Ramos (cell line): ENCODE data around the gene KIAA0753.

Experiments used
- in situ Hi-C: fragments of 300-500 bp; cut with MboI; formaldehyde crosslinking; loops from one replicate; pipeline ENCODE4 v1.14.3; 2022; ENCODE audit warnings: low sequenced_read_pairs; ENCODE audit not compliant: unreplicated experiment

The KIAA0753 gene

DNA sequence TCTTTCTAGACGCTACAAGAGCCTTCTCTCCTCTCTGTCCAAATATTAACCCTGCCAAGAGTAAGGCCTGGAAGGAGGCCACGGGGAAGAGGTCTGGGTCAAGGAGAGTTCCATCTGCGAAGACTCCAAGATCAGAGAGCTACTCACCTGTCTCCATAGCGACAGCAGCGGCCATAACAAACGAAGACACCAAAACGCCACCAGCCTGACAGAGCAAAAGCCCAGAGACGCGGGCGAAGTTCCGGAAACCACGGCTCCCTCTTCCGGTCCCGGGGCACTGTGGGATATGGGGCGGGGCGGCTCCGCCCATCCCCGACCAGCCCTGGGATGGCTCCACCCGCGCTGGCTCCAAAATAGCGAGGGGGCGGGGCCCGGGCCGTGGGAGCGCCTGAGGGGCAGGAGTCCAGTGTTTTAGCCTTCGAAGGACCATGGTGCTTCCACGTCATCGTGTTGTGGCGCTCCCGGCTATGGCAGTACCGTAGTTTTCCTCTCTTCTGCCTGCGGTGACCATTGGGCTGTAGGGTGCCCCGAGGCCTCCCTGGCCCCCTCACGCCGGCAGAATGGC, 10.9 kb upstream of the KIAA0753 start, which contains the start of the genes C17orf100 and MED31:
Gene C17orf100 (plus strand): TSS at position 409 of the 565 bp plus-strand sequence. CDS start 152 bp downstream, at position 561.
Gene MED31 (minus strand): TSS at position 252 of the 565 bp plus-strand sequence. CDS start 77 bp downstream, at position 175.
- in situ Hi-C loops = loop anchor here (25.0 kb wide), 1 partner anchor 361 kb away; the partner anchor contains the start of genes BCL6B and RNASEK

DNA sequence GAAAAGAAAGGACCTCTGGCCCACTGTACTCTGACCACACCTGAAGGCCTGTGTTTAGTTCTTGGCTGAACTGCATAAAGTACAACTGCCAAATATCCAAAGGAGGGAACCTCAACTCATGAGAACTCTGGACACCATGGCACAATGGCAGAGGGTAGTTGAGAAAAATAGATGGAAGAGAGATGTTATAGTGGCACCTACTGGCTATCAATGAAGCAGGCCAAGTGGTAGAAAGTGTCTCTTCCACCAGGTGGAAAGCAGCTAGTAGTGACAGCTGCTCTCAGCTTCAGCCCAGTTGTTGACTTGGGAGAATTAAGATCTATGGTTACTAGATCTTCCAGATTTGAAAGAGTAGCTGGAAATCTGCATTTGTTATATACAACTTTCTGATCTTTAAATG, 7.7 kb upstream of the KIAA0753 start:
- in situ Hi-C loops = no loop called here

DNA sequence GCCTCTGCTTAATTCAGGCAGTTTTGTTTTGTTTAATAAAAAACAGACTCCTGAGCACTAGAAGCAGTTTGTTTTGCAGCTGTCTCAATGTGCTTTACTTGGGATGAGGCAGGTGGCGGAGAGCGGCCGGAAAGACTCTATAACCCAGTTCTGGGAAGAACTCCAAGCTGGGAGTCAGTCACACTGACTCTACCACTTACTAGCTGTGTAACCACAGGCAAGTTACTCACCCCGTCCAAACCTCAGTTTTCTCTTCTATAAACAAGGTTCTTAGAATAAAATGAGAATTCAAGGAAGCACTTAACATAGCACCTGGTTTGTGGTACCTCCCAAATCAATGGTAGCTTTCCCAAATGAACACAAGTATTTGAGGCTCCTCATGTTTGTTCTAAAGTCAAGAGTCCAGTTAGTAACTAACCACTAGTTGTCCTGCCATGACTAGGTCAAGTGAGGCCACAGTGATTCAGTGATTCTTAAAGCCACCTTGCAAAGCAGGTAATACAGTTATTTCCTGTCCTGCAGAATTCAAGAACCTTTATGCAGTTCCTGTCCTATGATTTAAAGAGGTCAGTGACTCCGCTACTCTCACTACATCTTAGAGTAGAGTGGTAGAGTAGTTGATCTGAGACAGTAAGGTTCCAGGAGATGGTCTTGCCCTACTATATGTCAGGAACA, 3.1 kb upstream of the KIAA0753 start:
- in situ Hi-C loops = no loop called here

DNA sequence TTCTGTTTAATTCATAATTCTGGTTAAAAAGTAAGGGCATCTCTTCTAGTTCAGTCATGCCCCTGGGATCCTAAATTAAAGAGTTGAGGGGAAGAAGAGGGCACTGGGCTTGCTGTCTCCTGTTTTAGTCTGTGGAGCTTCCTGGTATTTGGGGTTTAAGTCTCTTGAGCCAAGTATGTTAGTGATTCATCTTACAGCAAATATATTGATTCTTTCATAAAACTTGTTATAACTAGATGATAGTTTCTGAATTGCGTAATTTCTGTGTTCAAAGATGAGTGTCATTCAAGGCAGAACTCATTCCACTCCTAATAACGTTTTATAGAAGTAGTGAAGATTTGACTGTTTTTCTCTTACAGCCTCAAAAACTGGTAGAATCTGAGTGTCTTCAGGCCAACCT, 2.1 kb upstream of the KIAA0753 start:
- in situ Hi-C loops = no loop called here

DNA sequence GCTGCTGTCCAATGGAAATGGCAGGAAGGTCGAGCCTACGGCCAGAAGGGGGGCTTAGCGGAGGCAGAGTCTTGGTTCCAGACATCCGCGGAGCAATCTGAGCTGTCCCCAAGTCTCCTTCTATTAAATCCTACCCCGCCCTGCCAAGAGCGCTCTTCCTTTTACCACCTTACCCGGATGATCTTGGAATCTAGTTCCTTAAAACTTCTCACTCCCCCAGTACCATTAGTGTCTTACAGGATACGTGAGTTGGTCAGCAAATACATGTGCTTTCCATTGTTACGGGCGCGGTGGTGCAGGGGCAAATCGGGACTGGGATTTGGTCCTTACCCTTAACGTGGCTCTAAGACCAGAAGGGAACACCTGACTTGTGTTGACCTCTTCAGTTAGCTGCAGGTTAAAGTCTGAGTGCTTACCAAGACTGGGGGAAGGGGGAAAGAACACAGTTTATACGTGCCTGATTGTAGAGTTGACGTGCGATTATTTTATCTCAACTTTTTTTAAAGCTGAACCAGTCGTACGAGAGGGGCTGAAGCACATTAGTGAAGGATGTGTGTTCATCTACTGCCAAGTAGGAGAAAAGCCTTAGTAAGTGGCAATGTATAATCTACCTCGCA, 844 bp upstream of the KIAA0753 start:
- in situ Hi-C loops = no loop called here

DNA sequence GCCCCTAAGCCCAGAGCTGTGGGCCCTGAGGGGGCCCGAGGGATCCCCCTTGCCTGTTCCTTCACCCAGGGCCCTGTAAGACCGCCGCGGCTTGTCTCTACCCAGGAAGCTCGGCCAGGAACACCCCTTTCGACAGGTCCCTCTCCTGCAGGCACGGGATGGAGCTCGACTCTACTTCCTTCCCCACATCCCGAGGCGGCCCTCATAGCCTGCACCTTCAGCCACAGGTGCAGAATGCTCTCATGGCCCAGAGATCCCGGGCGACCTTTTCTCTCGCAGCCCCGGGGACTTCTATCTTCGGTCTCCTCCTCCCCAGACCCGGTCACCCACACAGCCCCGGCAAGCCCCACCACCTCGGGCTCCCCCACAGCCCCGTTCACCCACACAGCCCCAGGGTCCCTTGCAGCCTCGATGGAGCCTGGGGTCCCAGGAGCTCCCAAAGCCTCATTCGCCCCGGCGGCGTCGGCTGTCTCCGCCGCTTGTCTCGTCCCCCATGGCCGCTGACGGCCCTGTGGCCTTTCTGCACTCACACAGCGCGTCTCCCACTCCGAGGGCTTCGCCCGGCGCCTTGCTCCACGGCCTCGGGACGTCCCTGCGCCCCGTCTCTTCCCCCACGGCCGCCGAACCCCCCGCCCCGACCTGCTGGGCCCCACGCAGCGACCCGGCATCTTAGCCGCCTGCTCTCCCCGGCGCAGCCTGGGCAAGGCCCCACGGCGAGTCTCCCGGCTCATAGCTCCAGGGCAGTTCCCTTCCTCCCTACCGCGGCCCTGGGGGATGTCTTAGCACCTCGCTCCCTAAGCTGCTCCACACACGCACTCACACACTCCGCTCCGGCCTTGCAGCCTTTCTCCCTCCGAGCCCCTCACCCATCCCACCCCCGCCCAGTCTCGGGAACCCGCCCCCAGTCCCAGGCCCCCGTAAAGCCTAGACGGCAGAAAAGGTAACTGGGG, 650 bp downstream of the KIAA0753 start:
- in situ Hi-C loops = no loop called here

DNA sequence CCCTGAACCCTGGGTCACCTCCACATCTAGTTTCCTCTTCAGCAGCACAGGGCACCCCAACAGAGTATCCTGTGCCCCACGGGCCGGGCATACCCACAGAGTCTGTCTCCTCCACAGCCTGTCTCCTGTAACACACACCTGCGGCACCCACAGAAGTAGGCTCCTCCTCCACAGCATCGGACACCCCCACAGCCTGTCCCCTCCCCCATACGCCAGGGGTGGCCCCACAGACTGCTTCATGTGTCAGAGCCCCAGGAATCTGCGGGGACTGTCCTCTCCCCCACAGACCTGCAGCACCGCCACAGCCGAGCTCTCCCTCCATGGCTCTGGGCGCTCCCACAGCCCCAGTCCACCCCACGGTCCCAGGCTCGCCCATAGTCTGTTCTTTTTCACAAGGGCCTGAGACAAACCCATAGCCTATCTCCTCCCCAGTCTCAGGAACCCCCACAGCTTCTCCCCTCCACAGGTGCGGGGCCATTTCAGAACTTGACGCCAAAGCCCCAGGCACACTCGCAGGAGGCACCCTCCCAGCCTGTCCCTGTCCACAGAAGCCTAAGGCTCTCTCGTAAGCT, 1.4 kb downstream of the KIAA0753 start:
- in situ Hi-C loops = no loop called here

DNA sequence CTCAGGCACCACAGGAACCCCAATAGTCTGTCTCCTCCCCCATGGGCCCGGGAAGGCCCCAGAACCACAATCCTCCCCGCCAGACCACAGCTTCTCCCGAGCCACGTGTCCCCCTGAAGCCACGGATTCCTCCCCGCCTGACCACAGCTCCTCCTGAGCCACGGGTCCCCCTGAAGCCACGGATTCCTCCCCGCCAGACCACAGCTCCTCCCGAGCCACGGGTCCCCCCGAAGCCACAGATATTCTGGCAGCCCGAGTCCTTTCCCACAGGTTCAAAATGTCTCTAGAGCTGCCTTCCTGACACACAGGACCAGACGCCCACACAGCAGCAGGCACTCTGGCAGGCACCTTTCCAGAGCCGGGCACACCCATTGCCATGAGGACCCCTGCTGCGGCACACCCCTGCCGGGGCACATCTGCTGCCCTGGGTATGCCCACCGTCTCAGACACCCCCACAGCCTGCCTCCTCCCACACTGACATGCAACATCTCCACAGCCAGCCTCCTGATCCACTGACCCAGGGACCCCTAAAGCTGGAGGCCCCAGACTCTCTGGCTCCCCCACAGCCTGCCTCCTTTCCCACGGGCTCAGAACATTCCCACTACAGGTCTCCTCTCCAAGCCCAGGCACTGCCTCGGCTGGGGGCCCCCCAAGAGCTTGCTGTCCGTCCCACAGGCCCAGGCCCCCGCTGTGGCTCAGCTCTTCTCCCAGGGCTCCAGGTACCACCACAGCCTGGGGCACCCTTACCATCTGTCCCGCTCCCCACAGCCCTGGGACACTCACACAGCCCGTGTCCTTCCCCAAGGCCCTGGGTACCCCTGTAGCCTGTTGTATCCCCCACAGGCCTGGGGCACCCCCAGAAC, 2.2 kb downstream of the KIAA0753 start:
- in situ Hi-C loops = no loop called here

DNA sequence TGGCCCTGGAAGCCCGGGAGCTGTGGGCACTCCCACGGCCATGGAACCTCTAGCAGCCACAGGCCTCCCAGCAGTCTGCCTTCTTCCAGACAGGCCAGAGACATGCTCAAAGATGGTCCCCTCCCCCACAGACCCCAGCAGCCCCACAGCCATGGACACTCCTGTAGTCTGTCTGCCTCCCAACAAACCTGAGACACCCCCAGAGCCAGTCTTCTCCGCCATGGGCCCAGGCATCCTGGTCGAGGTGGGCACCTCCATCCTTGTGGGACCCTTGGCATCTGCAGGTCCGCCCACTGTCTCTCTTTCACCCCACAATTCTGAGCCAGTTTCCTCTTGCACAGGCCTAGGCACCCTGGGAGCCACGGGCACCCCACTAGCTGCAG, 3.1 kb downstream of the KIAA0753 start:
- in situ Hi-C loops = no loop called here

DNA sequence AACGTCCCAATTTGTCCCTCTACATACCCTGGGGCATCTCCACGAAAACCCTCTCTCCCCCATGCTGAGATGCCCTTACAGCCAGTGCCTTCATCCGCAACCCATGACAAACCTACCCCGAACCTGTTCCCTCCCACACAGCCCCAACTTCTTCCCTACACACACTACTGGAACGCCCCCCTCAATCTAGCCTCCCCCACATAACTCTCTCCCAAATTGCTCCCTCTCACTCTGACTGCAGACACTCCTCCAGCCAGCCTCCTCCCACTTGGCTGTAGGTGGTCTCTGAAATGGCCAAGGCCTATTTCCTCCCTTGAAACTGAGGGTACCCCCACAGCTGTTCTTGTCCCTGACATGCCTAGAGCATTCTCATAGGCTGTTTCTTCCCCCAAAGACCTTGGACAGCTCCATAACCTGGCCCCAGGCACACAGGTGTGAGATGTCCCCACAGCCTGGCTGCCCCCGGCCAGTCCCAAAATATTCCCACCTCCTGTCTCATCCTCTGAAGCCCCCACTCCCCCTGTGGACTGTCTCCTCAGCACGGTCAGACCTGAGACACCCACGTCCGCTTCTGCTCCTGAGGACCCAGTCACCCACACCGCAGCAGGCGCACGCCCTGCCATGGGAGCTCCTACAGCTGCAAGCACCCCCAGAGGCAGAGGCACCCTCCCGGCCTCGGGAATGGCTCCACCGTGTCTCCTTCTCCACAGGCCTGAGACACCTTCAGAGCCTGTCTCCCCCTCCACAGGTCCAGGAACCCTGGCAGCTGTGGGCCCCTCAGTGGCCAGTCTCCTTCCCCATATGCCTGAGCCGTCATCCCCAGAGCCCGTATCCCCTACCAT, 3.7 kb downstream of the KIAA0753 start:
- in situ Hi-C loops = no loop called here

DNA sequence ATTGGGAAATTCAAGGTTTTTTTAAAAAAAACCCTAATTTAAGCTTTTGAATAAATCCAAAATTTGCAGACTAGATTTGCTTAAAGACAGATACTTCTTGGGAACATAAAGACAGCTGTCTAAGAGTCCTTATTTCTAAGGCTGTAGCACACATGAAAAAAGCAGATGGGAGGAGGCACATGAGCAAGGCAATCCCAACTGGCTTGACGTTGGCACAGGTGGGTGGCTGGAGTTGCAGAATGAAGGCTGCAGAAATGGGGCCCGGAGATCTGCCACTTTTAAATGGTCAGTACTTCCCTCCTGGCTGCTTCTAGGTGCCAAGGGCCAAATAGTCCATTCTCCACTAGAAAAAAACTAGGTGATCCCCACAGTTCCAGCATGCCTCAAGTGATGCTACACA, 4.4 kb downstream of the KIAA0753 start:
- in situ Hi-C loops = no loop called here

DNA sequence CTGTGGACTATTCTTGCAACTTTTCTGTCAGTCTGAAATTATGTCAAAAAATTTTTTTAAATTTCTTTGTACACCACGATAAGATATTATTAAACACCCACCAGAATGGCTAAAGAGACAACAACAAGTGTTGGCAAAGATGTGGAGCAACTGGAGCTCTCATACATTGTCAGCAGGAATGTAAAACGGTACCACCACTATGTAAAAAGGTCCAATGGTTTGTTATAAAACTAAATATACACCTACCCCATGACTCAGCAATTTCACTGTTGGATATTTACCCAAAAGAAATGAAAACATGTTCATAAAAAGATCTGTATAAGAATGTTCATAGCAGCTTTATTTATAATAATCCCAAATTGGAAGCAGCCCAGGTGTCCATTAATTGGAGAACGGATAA, 7.2 kb downstream of the KIAA0753 start:
- in situ Hi-C loops = no loop called here

DNA sequence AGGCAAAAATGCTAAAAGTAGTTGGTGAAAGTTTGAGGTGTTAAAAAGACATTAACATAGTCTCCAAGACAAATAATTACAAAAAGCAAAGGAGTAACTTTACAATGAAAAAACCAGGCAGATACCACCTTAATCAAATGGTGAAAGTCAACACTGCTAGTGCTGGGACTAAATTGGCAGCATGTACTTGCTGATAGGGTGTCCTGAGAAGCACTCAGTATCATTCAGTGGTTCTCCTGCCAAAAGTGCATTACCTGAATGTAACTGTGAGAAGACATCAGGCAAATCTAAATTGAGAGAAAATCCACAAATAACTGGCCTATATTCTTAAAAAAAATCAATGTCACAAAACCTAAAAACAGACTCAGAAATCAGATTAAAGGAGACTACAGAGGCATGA, 8.0 kb downstream of the KIAA0753 start:
- in situ Hi-C loops = no loop called here

DNA sequence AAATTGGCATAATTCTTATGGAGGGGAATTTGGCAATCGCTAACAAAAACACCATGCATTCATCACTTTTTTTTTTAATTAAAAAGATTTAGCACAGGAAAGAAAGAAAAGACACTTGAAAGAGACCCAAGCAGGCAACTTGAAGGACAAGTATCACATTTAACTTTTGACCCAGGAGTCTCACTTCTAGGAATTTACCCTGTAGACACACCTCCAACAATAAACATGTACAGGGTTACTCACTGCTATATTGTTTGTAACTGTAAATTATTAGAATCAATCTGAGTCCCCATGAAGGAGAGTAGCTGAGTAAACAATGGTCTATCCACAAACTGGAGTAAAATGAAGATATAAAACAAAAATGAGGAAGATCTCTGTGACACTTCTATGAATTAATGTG, 10.1 kb downstream of the KIAA0753 start:
- in situ Hi-C loops = no loop called here

DNA sequence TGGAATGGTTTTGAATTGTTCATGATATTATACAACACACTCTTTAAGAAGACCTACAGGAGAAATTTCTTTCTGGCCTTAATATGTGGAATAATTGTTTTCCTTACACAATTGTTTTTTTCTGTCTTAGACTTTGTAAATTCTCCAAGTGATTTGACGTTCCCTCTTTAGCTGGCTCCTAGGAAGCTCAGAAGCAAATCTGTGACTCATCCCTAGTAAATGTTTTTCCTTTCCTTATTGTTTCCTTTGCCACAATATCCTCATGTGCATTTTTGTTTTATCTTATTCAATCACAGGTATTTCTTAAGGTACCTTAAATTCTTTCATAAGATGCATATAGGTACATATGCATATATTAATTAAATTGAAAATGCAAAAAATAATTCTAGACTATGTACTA, 13.5 kb downstream of the KIAA0753 start:
- in situ Hi-C loops = no loop called here

DNA sequence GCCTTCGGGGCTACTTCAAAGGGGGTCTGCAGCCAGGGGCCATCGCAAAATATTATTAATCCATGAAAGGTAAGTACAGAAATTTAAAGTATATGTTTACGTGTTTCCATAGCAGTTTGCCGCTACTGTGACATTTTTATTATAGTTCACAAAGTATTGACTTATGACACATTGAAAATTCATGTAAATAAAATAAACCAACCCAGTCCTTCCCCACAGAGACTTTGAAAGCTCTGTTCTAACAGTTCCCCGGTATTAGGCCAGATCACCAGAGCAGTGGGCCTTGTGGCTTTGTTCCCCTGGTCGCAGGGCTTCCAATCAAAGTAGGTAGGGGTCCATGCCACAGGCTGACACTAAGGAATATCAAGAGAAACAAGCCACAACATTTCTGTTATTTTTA, 13.9 kb downstream of the KIAA0753 start:
- in situ Hi-C loops = no loop called here

DNA sequence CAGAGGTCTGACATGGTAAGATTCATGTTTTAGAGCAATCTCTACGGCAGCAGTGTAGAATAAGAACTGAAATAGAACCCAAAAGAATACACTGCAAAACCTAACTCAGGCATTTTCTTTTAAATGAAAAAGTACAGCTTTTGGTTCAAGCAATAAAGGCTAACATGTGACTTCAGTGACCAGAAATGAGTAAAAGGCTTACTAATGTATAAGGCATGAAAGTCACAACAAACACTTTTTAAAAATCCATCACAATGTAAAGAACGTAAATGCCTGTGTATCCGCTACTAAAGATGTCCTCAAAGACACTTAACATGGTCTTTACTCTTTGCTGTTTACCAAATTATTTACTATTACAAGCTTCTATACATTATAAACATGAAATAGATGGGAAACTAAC, 16.6 kb downstream of the KIAA0753 start:
- in situ Hi-C loops = no loop called here

DNA sequence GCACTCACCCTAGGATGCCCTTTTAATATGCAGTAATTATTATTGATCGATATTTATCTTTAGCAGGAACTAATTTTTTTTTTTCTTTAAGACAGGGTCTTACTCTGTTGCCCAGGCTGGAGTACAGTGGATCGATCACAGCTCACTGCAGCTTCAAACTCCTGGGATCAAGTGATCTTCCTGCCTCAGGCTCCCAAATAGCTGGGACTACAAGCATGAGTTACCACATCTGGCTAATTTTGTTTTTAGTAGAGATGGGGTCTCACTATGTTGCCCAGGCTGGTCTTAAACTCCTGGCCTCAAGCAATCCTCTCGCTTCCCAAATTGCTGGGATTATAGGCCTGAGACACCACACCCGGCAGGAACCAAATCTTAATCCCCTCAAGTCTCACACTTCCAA, 29.3 kb downstream of the KIAA0753 start:
- in situ Hi-C loops = no loop called here
